Coronary artery (tissue), 2 donors: ENCODE results near the gene CCDC74A.
"Not testable (repeated sequence)": the region's sequence is repeated elsewhere in the genome, so short reads cannot be mapped to it uniquely, and the experiment has no call there.

ENCODE experiments used
- DNase-seq: peaks from one replicate; pipeline ENCODE4 v3.0.0-alpha.2; 2017; ENCODE audit warnings: low spot score
- H3K27ac ChIP-seq, 2 donors: fragments of 200-600 bp; sonication (generic); one replicate each; pipeline ENCODE4 v1.5.1; 2016 to 2019
- H3K4me3 ChIP-seq: fragments of 200-600 bp; sonication (generic); 2 replicates; pipeline ENCODE4 v1.5.1; 2016; ENCODE audit warnings: mild to moderate bottlenecking, moderate library complexity
- TF ChIP-seq, protein P1 (sequence below): fragments of 200-600 bp; sonication (generic); IDR thresholded peaks from one replicate; pipeline ENCODE4 v1.5.1; 2019; ENCODE audit warnings: antibody characterized with exemption

Gene CCDC74A

DNA sequence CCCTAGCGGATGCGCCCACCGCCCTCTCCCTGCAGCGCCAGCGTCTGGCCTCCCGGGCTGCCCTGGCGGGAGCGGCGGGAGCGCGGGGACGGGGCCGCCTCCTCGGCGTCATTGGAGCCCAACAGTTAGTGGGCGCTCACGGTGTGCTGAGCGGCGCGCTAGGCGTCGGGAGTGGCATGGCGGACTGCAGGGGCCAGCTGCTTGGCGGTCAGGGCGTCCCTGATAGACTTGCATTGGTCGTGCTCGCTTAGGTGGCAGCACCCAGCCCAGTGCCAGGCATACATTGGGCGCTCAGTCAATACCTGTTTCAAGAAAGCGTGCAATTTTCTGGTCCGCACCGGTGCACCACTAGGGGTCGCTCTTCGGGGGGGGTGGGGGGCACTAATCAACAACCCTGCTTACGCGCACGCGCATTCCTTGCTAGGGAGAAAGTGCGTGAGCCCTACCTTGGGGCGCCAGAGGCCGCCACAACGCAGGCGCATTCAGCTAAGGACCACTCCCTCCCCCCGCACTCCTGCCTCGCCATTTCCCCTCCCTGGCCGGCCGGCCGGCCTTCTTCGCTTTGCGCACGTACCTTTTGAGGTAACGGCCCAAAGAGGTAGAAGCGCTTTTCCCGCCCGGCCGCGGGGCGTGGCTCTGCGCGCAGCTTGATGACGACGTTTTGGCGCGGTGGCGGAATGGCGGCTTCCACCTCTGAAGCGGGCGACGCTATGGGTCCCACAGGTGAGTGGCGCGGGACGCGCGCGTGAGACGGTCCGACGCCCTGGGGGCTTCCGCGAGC lies 35.1 kb upstream of the CCDC74A start:
- DNase-seq = peak; percentile 91
- Histone ChIP-seq H3K27ac (peak overlapping the region; percentile 79 to 92), H3K4me3 (peak overlapping the region; percentile 87)
- TF ChIP-seq, protein P1, sequence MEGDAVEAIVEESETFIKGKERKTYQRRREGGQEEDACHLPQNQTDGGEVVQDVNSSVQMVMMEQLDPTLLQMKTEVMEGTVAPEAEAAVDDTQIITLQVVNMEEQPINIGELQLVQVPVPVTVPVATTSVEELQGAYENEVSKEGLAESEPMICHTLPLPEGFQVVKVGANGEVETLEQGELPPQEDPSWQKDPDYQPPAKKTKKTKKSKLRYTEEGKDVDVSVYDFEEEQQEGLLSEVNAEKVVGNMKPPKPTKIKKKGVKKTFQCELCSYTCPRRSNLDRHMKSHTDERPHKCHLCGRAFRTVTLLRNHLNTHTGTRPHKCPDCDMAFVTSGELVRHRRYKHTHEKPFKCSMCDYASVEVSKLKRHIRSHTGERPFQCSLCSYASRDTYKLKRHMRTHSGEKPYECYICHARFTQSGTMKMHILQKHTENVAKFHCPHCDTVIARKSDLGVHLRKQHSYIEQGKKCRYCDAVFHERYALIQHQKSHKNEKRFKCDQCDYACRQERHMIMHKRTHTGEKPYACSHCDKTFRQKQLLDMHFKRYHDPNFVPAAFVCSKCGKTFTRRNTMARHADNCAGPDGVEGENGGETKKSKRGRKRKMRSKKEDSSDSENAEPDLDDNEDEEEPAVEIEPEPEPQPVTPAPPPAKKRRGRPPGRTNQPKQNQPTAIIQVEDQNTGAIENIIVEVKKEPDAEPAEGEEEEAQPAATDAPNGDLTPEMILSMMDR = peak; percentile 84

DNA sequence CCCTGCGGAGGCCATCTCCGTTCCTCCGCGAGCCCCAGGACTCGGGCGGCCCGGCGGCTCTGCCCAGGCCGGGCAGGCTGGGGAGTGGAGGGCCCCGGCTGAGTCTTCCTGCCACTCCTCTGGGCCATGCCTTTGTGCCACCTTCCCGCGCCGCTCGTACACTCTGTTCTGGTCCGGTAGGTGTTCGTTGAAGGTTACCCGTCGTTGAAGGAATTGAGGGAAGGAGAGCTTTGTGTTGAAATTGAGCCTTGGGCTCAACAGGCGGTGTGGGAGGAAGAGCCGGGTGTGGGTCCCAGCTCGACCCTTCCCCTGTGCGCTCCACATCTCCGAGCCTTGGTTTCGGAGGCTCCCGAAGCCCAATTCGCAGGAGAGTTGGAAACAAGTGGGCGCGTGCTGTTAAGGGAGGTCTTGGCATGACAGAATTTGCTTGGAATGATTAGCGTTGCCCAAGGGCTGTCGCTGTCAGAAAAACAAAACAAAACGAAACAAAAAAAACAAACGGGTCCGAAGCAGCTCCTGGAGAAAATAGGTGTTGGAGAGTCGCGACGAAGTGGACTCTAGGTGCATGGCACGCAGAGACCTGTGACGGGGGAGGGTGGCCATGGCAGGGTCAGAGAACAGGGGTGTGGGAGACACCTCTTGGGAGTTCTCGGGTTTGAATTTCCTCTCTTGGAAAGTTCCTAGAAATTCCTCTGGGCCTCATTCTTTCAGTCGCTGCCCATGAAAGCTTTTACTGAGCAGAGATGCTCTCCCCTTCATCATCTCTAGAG lies 34.3 kb upstream of the CCDC74A start:
- TF ChIP-seq, protein P1 = no peak
- Histone ChIP-seq H3K4me3 (peak overlapping the region; percentile 87), H3K27ac (peak overlapping the region; percentile 79 to 92)
- no peak for DNase-seq

DNA sequence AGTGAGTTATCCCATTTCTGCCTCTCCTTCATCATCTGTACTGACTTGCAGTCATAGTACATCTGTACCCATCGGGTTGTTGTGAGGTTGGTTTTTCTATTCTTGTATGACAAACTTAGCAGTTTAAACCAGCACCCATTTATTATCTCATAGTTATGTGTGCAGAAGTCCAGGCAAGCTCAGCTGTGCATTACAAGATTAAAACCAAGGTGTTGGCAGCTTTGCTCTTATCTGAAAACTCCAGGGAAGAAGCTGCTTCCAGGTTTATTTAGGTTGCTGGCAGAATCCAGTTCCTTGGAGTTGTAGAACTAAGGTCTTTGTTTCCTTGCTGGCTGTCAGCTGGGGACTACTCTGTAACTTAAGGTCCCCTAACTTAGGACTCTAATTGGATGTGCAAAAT lies 32.2 kb upstream of the CCDC74A start:
- H3K4me3 ChIP-seq, DNase-seq, H3K27ac ChIP-seq: not testable (repeated sequence)

DNA sequence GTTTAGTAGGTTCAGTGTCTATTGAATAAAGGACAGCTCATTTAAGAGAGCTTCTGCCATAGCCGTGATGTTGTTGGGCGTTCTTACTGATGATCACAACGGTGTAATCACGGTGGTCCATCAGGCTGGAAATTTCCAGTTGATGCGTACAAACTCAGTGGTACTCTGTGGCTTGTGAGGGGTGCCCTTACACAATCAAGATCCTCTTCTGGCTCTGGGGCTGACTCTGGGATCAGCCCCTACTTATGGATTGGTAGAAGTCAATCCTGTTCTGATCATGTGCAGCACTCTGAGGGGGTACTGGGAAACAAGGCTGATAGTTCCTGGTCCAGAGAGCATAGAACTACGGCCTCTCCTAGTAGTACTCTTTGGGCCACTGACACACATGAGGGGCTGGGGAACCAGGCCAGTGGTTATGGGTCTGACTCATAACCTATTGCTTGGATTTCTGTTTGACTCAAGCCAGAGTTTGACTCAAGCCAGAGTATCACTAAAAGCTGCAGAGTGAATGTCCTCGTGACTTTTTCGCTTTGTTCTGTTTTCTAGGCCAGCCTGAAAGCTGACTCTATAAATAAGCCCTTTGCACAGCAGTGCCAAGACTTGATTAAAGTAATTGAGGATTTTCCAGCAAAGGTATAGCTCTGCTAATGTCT lies 29.2 kb upstream of the CCDC74A start:
- not testable (repeated sequence) for H3K27ac ChIP-seq, H3K4me3 ChIP-seq, DNase-seq

DNA sequence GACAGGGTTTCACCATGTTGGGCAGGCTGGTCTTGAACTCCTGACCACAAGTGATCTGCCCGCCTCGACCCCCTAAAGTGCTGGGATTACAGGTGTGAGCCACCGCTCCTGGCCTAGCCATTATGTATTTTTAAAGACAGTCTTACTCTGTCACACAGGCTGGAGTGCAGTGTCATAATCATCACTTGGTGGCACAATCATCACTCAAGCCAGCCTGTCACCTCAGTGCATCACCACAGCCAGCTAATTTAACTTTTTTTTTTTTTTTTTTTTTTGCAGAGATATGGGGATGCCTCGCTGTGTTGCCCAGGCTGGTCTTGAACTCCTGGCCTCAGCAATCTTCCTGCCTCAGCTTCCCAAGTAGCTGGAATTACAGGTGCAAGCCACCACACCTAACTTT lies 24.1 kb upstream of the CCDC74A start:
- not testable (repeated sequence) for DNase-seq, H3K4me3 ChIP-seq, H3K27ac ChIP-seq

DNA sequence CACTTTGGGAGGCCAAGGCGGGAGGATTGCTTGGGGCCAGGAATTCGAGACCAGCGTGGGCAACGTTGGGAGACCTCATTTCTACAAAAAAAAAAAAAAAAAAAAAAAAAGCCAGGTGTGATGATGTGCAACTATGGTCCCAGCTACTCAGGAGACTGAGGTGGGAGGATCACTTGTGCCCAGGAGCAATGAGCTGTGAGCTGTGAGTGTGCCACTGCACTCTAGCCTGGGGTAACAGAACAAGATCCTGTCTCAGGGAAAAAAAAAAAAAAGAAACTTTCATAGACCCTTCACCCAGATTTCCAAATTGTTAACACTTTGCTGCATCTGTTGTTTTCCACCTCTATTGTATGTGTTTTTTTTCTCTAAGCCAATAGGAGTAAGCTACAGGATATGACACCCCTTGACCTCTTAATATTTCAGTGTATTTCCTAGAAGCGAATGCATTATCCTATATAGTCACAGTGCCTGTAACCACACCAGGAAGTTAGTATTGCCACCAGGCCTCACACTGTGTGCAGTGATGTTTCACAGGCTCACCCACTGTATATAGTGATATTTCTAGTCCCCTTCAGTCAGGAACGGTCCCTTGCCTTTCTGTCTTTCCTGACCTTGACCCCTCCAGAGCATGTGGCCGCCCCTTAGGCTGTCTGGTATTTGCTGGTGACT lies 23.5 kb upstream of the CCDC74A start:
- DNase-seq, H3K27ac ChIP-seq, H3K4me3 ChIP-seq: not testable (repeated sequence)

DNA sequence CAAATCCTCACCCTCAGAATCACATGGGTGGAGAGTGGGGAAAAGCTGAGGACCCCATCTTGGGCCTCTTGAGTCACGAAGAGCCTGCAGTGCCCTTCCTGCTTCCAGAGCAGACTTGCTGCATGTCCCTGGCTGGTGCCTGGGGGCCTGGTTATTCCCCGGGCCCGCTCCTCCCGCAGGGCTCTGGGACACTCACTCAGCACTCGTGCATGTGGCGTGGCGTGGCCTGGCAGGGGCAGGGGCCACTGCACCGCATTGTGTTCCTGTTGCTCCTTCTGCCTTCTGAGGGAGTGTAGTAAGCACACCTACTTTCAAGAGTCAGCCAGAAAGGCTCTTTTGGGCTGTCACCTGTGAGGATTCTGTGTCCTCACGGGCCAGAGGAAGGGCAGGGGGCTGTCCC lies 18.1 kb upstream of the CCDC74A start:
- Histone ChIP-seq H3K4me3 (no peak overlapping the region), H3K27ac (no peak overlapping the region)
- DNase-seq = no peak
- TF ChIP-seq, protein P1 = no peak

DNA sequence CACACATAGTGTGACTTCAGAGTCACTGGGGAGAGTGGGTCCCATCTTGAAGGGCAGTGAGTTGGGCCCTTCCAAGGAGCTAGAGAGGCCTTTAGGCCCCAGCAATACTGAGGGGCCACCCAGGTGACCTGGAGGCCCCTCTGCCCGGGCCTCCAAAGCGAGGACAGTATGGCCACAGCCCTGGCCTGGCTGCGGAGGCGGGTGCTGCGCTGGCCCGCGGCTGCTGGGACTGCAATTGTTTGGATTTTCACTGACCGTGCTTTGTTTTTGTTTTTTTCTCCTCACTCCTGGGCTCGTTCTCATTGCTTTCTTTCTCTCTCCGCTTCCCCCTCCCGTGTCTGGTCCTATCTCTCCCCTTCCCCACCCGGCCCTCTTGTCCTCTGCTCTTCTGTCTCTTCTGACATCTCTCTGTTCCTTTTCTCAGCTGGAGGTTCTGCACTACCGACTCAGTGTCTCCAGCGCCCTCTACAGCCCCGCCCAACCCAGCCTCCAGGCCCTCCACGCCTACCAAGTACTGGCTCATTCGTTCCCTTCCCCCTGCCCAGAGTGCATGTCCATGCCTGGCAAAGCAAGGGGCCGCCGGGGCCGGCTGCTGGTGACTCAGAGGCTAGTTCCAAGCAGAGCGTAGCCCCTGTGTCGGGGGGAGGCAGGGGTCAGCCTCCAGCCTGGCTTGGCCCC lies 16.3 kb upstream of the CCDC74A start:
- DNase-seq, H3K4me3 ChIP-seq, H3K27ac ChIP-seq: not testable (repeated sequence)

DNA sequence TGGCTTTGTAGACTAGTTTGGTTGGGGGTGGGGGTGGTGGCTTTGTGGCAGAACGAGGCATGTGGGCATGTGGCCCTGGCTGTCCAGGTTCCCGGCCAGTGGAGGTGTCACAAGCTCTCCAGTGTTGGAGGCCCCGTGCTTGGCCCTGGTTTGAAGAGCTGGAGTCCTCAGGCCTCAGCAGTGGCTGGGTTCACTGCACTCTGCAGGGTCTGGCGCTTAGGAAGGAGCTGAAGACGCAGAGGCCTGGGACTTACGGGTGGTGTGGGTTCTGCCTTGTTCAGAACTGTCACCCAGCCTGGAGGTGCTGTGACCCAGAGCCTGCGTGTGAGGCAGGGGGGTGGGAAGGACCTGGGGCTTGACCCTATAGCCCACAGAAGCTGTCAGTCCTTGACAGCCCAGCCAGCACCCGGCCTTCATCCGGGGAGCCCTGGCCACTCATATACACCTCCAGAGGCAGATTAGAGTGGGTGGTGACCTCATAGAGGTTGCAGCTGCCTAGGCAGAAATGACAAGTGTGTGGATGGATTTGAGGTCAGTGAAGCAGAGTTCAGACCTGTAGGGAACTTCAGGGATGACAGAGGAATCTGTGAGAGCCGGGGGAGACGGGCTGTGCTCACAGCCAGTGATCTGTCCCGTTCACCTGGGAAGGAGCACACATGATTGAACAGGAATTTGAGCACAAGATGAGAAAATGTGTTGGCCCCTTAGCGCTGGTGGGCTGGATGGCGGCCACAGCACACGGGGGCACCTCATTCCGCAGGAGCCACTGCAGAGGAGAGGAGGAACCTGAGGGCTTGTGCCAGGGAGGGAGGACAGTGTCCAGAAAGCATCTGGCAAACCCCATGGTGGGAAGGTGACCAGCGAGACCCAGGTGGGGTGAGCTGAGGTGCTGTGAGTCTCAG lies 15.5 kb upstream of the CCDC74A start:
- H3K4me3 ChIP-seq, DNase-seq, H3K27ac ChIP-seq: not testable (repeated sequence)

DNA sequence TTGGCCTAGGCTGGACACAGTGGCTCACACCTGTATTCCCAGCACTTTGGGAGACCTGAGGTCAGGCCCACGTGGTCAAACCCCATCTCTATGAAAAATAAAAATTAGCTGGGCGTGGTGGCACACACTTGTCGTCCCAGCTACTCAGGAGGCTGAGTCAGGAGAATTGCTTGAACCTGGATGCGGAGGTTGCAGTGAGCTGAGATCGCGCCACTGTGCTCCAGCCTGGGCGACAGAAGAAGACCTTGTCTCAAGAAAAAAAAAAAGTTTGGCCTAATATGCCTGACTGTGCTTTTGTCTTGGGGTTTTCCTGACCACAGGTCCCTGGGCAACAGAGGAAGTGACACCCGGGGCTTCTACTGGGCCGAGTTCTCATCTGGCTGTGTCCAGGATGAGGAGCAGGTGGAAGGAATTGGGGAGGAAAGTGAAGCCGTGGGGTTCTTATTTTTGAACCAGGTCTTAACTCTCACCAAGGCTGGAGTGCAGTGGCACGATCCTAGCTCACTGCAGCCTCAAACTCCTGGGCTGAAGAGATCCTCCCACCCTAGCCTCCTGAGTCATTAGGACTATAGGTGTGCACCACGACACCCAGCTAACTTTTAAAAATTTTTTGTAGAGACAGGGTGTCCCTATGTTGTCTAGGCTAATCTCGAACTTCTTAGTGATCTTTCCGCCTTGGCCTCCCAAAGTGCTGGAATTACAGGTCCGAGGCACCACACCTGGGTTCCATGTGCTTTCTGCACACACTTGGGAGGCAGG lies 13.1 kb upstream of the CCDC74A start:
- not testable (repeated sequence) for H3K4me3 ChIP-seq, H3K27ac ChIP-seq

DNA sequence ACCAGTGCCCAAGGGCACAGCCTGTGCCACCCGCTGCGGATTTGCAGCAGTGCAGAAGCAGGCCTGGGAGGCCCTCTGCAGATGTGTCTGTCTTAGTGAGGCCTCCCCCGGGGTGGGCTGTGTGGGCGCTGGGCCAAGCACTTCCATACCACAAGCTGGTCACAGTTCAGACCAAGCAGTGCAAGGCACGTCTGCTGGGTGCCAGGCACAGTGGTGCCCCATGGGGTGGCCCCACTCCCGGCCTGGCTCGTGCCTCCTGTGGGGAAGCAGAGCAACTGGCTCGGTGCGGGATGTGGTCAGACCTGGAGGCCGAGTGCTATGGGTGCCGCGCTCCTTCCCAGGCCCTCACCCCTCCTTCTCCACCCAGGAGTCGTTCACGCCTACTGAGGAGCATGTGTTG lies 12.5 kb upstream of the CCDC74A start:
- H3K4me3 ChIP-seq, H3K27ac ChIP-seq, DNase-seq: not testable (repeated sequence)

More for the DNA sequence above, 13.1 kb upstream of the CCDC74A start:
- DNase-seq = not testable (repeated sequence)
